ENCODE measurements around the gene VSTM2L. TPM values are rescaled to one million over a fixed set of nuclear protein-coding genes. Genes with fewer than 3 reads are reported as not detected.

Gene VSTM2L, protein sequence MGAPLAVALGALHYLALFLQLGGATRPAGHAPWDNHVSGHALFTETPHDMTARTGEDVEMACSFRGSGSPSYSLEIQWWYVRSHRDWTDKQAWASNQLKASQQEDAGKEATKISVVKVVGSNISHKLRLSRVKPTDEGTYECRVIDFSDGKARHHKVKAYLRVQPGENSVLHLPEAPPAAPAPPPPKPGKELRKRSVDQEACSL
- 0.66 and 2.2 TPM in 2 replicates for total RNA-seq

GRCh38 chr20:37902504-37903313, at the start of gene VSTM2L:
Gene VSTM2L, plus strand, starts transcription at chr20:37903127. Its CDS starts 224 bp downstream, at chr20:37903351.

Other genes starting within 250 kb of the VSTM2L start
- 34.4 and 41.4 TPM in 2 replicates for gene CTNNBL1, start 209.1 kb upstream of the VSTM2L start, total RNA-seq
- 18.2 and 26.2 TPM in 2 replicates for gene TTI1, start 130.3 kb downstream of the VSTM2L start, total RNA-seq
- 20.0 and 23.6 TPM in 2 replicates for gene RPRD1B, start 130.6 kb downstream of the VSTM2L start, total RNA-seq